Measurements from ENCODE around the gene WWOX. TPM values are rescaled to one million over a fixed set of nuclear protein-coding genes. Genes with fewer than 3 reads are reported as not detected.

The WWOX gene
- total RNA-seq, 2 donors from 2014 or later: 10.6 to 13.1 TPM

- DNase-seq (no peak), ATAC-seq (no peak)
- intact Hi-C loops (cut with DNase I, micrococcal nuclease): no loop called here
Observed at GRCh38 chr16:79143026-79143425, 1043.6 kb downstream of the WWOX start.

GRCh38 chr16:79150151-79150550 is 1050.7 kb downstream of the WWOX start:
- peak; percentile 60 for ATAC-seq
- intact Hi-C loops (cut with DNase I, micrococcal nuclease): no loop called here
- DNase-seq: no peak

GRCh38 chr16:79150632-79151310 is 1051.3 kb downstream of the WWOX start:
- ATAC-seq (no peak), DNase-seq (no peak)
- intact Hi-C loops (cut with DNase I, micrococcal nuclease): no loop called here

- intact Hi-C loops (cut with DNase I, micrococcal nuclease): no loop called here
- no peak for DNase-seq
- ATAC-seq: no peak
Observed at GRCh38 chr16:79154086-79154485, 1054.6 kb downstream of the WWOX start.

GRCh38 chr16:79155471-79155870 is 1056.0 kb downstream of the WWOX start:
- no peak for ATAC-seq
- intact Hi-C loops (cut with DNase I, micrococcal nuclease): no loop called here
- no peak for DNase-seq

GRCh38 chr16:79155904-79156303 is 1056.5 kb downstream of the WWOX start:
- intact Hi-C loops (cut with DNase I, micrococcal nuclease): no loop called here
- DNase-seq (no peak), ATAC-seq (no peak)

GRCh38 chr16:79156761-79157160 is 1057.3 kb downstream of the WWOX start:
- intact Hi-C loops (cut with DNase I, micrococcal nuclease): no loop called here
- no peak for ATAC-seq
- DNase-seq: no peak

- no peak for DNase-seq
- no peak for ATAC-seq
Observed at GRCh38 chr16:79158337-79158736, 1058.9 kb downstream of the WWOX start.

GRCh38 chr16:79159261-79160049 is 1060.0 kb downstream of the WWOX start:
- intact Hi-C loops (cut with DNase I, micrococcal nuclease): no loop called here
- ATAC-seq (no peak), DNase-seq (no peak)

More at GRCh38 chr16:79158337-79158736, 1058.9 kb downstream of the WWOX start:
- intact Hi-C loops (cut with DNase I, micrococcal nuclease): no loop called here

- intact Hi-C loops (cut with DNase I, micrococcal nuclease): no loop called here
- ATAC-seq (no peak), DNase-seq (no peak)
Observed at GRCh38 chr16:79162977-79163376, 1063.5 kb downstream of the WWOX start.

- ATAC-seq: peak; percentile 89
- intact Hi-C loops (cut with DNase I, micrococcal nuclease): no loop called here
- DNase-seq: peak; percentile 31 to 37
Observed at GRCh38 chr16:79163691-79164387, 1064.4 kb downstream of the WWOX start.

GRCh38 chr16:79164388-79164995 is 1065.0 kb downstream of the WWOX start:
- DNase-seq (peak in 1 of 2 donors; percentile 6), ATAC-seq (no peak)
- intact Hi-C loops (cut with DNase I, micrococcal nuclease): no loop called here

GRCh38 chr16:79165079-79165478 is 1065.6 kb downstream of the WWOX start:
- no peak for DNase-seq
- ATAC-seq: no peak

GRCh38 chr16:79165506-79165905 is 1066.1 kb downstream of the WWOX start:
- intact Hi-C loops (cut with DNase I, micrococcal nuclease): no loop called here
- ATAC-seq (no peak), DNase-seq (no peak)

More at GRCh38 chr16:79165079-79165478, 1065.6 kb downstream of the WWOX start:
- intact Hi-C loops (cut with DNase I, micrococcal nuclease): no loop called here

GRCh38 chr16:79167893-79168292 is 1068.4 kb downstream of the WWOX start:
- no peak for ATAC-seq
- intact Hi-C loops (cut with DNase I, micrococcal nuclease): no loop called here
- DNase-seq: no peak

- intact Hi-C loops (cut with DNase I, micrococcal nuclease): no loop called here
- ATAC-seq (no peak), DNase-seq (no peak)
Observed at GRCh38 chr16:79168321-79168720, 1068.9 kb downstream of the WWOX start.

- no peak for ATAC-seq
- intact Hi-C loops (cut with DNase I, micrococcal nuclease): no loop called here
- DNase-seq: peak in 1 of 2 donors; percentile 6
Observed at GRCh38 chr16:79169239-79169638, 1069.8 kb downstream of the WWOX start.

GRCh38 chr16:79170555-79171246 is 1071.2 kb downstream of the WWOX start:
- no peak for ATAC-seq
- intact Hi-C loops (cut with DNase I, micrococcal nuclease): no loop called here

GRCh38 chr16:79171504-79171903 is 1072.0 kb downstream of the WWOX start:
- no peak for DNase-seq
- no peak for ATAC-seq
- intact Hi-C loops (cut with DNase I, micrococcal nuclease): no loop called here

More at GRCh38 chr16:79170555-79171246, 1071.2 kb downstream of the WWOX start:
- peak in 1 of 2 donors; percentile 32 for DNase-seq
